GM18520 (cell line): ENCODE results near the gene SPC24.
"Not testable (repeated sequence)": the region's sequence is repeated elsewhere in the genome, so short reads cannot be mapped to it uniquely, and the experiment has no call there.

ENCODE experiments used
- ATAC-seq: cut with Tn5 transposase; IDR thresholded peaks from one replicate; pipeline ENCODE4 v1.9.1; 2021; ENCODE audit not compliant: unreplicated experiment

The SPC24 gene

DNA sequence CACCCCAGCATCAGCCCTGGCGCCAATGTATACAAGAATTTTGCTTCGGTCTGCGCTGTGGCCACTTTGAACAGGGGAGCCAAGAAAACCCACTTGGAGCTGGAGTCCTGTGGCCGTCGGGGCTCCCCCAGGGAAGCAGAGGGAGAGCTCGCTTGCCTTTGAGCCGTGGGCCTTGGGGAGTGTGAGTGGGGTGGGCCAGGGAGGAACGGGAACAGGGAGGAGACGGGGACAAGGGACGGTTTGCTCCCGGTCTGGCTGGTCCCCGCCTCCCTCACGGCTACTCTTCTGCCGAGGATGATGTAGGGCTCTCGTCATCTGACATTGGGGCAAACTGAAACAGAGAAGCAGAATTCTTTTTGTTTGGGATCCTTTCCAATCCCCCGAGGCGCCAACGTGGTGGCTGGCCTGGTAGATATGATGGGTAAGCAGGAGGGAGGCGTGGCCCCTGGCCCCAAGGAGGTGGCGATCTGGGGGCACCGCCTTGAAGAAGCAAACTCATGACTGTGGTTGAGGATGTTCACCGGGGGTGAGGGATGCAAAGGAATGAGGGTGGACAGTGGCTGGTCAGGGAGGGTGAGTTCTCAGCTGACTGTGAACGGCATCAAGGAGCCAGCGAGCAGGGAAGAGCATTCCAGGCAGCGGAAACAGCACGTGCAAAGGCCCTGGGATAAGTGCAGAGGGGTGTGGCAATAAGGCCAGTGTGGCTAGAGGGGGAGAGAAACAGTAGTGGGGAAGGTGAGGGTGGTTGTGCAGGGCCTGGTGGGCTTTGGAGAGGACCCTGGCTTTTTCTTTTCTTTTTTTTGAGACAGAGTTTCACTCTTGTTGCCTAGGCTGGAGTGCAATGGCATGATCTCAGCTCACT lies 10.9 kb upstream of the SPC24 start:
- no peak for ATAC-seq

DNA sequence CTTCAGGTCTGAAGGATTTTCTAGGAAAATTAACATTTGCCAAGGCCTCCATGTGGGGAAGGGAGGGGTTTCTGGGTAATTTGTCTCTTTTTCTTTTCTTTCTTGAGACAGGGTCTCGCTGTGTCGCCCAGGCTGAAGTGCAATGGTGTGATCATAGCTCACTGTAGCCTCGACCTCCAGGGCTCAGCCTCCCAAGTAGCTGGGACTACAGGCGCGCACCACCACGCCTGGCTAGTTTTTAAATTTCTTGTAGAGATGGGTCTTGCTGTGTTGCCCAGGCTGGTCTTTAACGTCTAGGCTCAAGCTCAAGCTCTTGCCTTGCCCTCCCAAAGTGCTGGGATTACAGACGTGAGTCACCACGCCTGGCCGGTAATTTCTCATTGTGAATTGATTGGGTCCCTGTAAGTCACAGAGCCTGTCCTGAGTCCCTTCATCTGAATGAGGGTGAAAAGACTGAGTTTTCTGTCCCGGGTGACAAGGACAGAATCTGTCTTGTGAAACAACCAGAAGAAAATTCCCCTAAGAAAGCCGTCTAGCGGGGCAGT lies 10.0 kb upstream of the SPC24 start:
- no peak for ATAC-seq

DNA sequence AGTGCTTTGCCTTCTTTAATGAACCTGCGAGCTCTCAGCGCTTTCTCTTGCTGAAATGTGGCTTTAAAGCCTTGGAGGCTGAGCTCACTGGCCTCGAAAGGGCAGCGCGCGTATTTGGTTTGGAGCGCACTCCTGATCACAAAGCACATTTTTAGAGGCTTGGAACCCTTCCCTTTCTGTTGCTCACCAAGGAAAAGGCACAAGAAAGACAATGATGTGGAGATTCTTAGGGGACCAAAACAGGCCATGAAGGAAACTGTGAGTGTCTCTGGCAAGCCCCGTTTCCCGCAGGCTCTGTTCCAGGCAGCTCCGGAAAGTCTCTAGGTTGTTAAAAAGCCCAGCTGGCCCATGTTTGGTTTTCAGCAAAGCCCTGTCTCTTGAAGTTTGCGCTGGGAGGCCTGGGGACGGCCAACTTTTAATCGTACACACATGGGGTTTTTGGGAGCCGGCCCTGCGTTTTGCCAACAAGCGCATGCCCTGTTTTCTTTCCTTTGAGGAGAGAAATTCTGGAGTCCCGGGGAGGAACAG lies 9.4 kb upstream of the SPC24 start:
- no peak for ATAC-seq

DNA sequence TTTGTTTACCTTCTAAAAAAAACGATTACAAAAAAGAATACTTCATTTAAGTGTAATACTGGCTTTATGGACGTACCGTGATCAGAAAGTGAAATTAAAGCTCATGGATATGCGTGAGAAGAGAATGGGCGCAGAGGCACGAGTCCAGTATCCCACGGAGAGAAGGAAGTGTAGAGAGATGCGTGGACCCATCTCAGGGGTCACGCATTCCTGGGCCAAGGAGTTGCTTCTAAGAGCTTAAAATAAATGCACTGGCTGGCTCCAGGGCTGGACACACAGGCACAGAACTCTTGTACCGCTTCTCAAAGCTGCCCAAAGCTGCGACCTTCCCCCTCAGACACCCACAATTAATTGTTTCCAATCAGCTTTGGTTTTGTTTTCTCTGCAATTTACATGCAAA lies 8.7 kb upstream of the SPC24 start:
- ATAC-seq: no peak

DNA sequence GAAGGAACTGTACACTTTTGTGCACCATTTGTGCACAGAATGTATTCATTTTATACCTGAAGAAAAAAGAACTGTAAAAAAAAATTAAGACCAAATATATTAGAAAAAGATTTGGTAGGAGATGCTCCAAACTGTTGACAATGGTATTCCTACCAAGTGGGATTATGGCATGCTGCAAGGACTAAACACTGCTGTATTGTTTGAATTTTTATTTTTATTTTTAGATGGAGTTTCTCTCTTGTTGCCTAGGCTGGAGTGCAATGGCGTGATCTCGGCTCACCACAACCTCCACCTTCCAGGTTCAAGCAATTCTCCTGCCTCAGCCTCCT lies 4.8 kb upstream of the SPC24 start:
- ATAC-seq: not testable (repeated sequence)

DNA sequence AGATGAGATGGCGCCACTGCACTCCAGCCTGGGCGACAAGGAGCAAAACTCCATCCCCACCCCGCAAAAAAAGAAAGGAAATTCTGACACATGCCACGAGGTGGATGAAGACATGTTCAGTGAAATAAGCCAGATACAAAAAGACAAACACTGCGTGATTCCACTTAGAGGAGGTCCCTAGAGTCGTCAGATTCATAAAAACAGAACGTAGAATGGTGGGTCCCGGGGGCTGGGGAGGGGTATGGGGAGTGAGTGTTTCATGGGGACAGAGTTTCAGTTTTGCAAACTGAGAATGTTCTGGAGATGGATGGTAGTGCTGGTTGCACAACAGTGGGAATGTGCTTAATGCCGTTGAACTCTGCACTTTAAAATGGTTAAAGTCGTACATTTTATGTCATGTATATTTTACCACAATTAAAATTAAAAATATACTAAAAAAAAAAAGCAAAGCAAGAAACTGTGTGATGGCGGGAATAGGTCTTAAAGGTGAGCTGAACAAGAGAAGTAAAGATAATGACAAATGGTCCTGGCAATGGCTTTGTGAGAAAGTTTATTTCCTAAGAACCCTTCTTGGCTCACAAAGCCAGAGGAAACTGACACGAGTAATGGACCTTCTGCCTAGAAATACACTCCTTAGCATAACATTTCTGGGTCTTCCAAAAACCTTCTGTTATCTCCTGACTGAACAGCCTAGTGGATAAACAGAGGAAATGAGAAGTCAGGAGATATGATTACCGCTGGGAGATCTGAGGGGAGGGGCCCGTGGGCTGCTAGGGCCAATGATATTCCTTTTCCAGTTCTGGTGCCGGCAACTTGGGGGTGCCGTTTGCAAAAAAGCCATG lies 4.2 kb upstream of the SPC24 start:
- no peak for ATAC-seq

DNA sequence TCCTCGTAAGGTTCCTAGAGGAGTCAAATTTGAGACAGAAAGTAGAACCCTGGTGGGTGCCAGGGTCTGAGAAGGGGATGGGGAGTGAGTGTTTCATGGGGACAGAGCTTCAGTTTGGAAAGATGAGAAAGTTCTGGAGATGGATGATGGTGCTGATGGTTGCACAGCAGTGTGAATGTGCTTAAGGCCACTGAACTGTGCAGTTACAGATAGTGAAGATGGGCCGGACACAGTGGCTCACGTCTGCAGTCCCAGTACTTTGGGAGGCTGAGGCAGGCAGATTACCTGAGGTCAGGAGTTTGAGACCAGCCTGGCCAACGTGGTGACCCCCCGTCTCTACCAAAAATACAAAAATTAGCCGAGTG lies 917 bp downstream of the SPC24 start:
- ATAC-seq: no peak

DNA sequence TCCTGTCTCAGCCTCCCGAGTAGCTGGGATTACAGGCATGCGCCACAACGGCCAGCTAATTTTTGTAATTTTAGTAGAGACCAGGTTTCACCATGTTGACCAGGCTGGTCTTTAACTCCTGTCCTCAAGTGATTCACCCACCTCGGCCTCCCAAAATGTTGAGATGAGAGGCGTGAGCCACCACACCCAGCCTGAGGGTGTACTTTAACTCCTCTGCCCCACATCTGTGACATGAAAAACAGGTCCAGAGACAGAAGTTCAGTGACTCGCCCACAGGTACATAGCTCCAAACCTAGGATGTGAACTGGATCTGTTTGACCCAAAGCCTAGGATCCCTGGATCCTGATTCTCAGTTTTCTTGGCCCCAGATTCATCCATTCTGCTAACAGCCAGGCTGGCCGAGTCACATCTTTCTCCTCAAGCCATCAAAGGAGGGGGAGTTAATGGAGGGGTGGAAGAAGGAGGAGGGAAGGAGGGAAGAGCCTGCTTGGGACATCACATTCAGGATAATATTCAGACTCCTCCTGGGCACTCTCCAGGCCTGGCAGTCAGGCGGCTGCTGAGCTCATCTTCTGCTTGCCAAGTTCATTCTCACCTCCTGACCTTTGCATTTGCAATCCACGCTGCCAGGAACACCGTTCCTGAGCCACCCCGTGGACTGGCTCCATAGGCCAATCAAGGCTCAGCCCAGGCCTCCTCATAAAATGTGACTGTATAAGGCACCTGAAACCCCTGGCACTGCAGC lies 3.1 kb downstream of the SPC24 start:
- ATAC-seq: no peak

DNA sequence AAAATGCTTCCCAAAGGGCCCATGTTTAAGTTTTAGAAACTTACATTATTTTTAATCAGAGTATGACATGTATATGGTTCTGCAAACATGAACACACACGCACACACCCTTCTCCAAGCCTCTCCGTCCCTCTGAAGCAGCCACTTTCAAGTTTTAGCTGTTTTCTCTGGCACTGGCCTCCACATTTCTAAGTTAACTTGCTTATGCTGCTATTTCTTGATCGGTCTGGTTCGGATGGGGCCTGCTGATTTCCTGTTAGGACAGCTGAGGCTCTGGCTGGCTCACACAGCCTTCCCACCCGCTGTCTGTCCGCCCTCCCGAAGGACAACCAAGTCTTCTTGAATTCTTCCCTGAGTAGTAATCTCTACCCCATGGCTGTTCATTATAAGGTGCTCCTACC lies 4.4 kb downstream of the SPC24 start:
- ATAC-seq: no peak

DNA sequence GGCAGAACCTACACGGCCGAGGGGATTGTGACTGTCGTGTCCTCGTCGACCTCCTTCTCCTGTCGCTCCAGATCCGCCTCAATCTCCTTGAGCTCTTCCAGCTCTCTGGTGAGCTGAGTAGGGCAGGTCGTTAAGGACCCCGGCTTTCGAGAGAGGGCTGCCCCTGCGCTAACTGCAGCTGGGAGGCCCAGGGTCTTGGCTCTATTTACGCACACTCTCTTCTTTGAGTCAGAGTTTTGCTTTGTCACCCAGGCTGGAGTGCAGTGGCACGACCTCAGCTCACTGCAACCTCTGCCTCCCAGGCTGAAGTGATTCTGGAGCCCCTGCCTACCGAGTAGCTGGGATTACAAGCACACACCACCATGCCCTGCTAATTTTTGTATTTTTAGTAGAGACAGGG lies 7.6 kb downstream of the SPC24 start:
- ATAC-seq: no peak

DNA sequence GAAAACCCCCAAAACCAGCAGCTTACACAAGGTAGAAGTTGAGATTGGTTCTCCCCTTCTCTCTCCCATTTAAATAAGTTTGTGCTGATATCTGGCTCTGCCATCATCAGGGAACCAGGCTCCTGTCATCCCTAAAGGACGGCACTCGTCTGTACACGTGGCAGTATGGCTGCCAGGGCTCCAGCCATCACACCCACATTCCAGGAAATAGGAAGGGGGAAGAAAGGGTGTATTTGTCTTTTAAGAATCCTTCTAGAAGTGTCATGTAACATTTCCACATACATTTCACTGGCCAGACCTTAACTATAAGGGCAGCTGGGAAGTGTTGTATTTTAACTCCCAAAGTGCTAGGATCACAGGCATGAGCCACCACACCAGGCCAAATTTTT lies 10.1 kb downstream of the SPC24 start:
- ATAC-seq: no peak

DNA sequence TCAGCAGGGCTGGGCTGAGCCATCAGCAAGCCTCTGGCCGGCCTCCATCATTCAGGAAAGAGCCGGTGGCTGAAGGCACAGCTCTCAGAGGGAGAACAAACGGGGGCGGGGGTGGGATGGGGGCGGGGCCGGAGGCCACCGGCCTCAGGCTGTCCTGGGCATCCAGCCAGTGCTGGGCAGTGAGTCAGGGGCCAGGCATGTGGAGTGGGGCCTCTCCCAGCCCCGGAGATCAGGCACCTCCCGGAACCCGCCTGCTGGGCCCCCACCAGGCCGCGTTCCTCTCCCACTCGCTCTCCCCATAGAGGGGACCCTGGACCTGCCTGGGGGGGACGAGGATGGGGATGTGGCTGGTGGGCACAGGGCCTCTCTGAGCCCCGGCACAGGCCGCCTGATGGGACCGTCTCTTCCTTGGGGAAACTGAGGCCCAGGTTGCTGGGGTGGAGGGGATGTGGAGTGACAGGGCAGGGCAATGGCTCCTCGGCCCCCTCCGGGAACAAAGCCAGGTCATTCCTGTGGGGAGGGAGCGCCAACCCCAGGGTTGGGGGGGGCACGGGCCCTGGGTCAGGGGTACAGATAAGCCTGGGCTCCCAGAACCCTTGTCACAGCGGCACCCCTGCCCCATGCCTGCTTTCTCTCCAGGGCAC lies 12.9 kb downstream of the SPC24 start:
- no peak for ATAC-seq

DNA sequence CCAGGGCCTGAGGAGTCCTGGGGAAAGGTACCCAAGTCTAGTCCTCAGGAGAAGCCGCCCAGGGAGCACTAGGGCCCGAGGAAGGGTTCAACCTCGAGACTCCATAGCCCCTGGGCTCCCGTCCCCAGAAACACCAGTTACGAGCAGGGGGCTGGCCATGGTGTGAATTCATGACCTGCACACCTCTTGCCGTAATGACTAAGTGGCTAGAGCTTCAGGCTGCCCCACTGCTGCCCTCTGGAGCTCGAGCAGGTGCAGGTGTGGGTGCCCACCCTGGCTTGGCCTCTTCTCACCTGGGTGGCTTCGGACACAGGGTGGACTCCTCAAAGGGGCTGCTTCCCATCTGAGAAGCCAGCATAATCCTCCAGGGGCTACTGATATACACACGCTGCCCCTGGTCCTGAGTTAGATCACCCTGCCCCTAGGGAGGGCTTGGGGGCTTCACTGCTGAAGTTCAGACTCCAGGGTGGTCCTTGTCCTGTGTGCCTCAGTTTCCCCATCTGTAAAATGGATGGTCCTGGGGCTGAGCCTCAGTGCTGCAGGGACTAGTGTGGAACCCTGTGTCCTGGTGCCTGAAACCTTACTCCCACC lies 13.6 kb downstream of the SPC24 start:
- no peak for ATAC-seq

DNA sequence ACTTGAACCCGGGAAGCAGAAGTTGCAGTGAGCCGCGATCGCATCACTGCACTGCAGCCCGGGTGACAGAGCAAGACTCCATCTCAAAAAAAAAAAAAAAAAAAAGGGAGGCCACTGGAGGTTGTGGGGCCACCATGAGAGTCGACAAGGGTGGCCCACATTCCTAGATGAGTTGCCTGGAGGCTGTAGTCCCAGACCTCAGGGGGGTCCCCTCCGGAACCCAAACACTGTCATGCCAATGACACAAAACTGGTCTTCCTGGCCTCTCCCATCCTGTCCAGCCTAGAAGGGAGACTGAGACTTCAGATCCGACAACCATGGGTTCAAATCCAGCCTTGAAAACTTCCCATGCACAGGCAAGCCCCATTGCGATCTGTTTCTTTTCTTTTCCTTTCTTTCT lies 14.7 kb downstream of the SPC24 start:
- ATAC-seq: no peak

DNA sequence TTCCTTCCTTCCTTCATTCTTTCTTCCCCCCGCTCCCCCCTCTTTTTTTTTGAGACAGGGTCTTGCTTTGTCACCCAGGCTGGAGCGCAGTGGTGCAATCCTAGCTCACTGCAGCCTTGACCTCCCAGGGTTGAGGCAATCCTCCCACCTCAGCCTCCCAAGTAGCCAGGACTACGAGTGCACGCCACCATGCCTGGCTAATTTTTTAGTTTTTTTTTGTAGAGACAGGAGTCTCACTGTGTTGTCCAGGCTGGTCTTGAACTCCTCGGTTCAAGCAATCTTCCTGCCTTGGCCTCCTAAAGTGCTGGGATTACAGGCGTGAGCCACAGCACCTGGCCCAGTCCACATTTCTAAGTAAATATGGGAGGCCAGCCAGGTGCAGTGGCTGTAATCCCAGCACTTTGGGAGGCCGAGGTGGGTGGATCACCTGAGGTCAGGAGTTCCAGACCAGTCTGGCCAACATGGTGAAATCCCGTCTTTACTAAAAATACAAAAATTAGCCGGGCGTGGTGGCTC lies 15.5 kb downstream of the SPC24 start:
- not testable (repeated sequence) for ATAC-seq

DNA sequence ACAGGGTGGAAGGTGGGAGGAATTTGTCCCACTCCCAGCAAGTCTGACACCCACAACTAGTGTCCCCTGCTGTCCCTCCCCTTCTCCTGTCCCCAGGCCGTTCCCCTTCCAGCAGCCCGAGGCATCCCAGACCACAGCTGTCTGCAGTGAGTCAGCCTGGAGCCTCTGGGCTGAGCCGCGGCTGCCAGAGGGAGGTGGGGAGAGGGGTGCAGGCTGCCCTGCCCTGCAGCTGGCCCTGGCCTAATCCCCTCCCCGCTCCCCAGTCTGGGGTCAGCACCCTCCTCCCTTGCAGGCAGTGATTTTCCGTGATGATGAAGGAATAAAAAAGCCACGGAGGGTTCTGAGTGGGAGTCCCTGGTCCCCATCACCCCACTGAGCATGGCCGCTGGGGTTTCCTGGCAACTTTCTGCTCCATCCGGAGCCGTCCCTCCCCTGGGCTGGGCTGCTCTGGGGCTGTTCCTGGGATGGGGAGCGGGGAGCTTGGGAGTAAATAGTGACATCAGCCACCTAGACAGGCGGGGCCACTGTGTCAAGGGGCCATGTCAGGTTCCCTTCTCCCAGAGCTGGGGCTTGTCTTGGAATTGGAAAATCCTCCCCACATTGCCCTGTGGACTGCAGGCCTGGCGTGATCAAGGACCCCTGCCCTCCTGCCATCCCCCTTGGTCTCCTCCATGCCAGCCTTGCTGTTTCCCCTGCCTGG lies 16.8 kb downstream of the SPC24 start:
- ATAC-seq: no peak

DNA sequence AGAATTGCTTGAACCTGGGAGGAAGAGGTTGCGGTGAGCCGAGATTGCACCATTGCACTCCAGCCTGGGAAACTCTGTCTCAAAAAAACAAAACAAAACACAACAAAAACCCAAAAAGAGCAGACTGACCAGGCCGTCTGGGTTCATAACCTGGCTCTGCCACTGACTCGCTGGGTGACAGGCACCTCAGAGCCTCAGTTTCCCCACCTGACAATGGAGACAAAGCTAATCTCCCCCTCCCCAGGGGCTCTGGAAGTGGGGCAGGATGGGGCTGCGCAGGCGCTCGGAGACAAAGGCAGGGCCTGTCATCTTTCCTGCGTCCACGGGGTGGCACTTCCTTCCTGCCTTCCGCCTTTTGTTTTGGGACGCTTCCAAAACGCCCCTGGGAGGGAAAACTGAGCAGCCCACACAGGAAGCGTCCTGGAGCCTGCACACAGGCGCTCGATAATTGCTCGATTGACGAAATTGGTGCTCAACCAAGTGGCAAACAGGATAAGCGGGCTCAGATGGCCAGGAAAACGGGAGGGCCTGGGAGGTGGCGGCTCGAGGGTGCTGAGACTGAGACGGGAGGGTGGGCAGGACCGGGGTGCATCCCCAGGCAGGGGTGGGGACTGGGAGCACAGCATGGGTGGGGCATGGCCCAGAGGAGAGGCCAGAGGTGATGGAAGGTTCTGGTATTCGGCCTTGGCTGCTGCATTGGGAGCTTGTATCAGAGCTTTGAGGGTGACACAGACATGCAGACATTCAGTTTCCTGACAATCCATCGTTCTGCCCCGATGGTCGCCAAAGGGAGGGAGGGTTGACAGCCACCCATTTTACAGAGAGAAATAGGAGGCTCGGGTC lies 17.8 kb downstream of the SPC24 start:
- no peak for ATAC-seq

DNA sequence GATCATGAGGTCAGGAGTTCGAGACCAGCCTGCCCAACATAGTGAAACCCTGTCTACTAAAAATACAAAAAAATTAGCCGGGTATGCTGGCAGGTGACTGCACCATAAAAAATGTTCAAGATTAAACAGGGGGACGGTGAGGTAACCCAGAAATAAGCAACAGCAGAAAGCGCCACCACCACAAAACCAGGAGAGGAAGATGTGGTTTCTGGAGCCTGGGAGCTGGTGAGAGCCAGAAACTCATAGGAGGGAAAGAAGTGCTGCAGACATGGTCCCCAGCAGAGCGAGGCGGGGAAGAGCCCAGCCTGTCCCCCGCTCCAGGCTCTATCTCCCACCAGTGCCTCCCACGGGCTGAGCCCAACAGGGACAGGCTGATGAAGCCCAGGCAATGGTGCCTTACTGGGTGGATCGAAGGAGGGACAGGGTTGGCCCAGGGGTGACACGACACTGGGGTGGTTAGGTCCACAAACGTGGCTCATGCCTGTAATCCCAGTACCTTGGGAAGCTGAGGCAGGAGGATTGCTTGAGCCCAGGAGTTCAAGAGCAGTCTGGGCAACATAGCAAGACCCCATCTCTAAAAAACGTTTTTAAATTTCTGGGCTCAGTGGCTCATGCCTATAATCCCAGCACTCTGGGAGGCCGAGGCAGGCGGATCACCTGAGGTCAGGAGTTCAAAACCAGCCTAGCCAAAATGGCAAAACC lies 19.0 kb downstream of the SPC24 start:
- ATAC-seq: no peak
